NCI-H2227 treated with DMSO at 0.1 percent for 48 hours (cell line): Measurements from ENCODE around the gene ITGAX.

Experiments
- DNase-seq: peaks from one replicate; lab custom pipeline; 2025; lab: John Stamatoyannopoulos, UW

Gene ITGAX

DNA sequence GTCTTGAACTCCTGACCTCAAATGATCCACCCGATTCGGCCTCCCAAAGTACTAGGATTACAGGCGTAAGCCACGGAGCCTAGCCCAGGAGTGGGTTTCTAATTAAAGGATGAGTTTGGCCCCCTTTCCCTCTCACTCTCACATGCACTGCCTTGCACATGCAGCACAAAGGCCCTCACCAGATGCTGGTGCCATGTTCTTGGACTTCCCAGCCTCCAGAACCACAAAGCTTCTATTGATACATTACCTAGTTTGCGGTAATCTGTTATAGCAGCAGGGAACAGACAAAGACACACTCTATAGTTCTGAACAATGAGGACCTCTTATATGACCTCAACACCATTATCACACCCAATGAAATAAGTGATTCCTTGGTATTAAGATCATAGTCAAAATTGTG, 20.3 kb downstream of the ITGAX start:
- no peak for DNase-seq

DNA sequence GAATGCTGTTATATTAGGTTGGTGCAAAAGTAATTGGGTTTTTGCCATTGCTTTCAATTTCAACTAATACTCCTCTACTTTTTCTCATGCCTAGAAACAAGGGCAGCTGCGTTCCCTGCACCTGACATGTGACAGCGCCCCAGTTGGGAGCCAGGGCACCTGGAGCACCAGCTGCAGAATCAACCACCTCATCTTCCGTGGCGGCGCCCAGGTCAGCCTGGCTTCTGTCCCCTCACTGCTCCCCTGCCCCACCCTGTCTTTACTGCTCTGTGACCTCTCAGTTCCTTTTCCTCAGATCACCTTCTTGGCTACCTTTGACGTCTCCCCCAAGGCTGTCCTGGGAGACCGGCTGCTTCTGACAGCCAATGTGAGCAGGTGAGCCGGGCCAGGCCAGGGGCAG, 21.7 kb downstream of the ITGAX start:
- DNase-seq = no peak

DNA sequence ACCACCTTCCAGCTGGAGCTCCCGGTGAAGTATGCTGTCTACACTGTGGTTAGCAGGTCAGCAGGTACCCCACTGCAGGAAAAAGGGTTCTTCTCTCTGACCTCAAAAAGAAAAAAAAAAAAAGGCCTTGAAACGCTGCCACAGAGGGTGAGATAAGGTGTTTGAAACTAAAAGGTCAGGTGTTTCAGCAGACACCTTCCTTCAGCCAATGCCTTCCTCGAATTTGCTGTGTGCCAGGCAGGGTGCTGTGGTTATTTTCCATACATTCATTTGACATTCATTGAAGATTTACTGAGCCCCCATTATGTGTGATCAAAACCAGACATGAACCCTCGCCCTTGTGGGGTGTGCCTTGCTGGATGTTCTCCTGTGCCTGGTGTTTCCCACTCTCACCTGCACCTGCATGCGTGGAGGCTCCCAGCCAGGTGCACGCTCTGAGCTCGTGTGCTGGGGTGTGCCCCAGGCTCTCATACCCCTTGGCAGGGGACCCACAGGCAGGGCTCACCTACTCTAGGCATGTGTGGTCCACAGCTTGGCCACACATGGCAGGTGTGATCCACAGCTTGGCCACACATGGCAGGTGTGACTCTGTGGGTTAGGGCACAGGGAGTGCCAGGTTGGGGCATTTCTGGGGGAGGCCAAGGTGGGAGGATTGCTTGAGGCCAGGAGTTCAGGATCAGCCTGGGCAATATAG, 22.4 kb downstream of the ITGAX start:
- no peak for DNase-seq

- no peak for DNase-seq
Observed at GRCh38 chr16:31380201-31380600, 25.2 kb downstream of the ITGAX start.

DNA sequence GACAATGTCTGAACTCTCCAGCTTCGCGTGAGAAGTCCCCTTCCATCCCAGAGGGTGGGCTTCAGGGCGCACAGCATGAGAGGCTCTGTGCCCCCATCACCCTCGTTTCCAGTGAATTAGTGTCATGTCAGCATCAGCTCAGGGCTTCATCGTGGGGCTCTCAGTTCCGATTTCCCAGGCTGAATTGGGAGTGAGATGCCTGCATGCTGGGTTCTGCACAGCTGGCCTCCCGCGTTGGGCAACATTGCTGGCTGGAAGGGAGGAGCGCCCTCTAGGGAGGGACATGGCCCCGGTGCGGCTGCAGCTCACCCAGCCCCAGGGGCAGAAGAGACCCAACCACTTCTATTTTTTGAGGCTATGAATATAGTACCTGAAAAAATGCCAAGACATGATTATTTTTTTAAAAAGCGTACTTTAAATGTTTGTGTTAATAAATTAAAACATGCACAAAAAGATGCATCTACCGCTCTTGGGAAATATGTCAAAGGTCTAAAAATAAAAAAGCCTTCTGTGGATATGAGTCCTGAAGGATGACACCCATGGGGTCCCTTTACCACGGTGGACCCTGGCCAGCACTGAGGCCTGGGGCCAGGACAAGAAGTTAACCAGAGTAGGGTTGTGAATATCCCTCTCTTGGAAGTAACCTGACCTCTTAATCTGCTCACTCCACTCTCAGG, 27.6 kb downstream of the ITGAX start:
- DNase-seq = no peak

- no peak for DNase-seq
Observed at GRCh38 chr16:31385680-31386079, 30.7 kb downstream of the ITGAX start.

DNA sequence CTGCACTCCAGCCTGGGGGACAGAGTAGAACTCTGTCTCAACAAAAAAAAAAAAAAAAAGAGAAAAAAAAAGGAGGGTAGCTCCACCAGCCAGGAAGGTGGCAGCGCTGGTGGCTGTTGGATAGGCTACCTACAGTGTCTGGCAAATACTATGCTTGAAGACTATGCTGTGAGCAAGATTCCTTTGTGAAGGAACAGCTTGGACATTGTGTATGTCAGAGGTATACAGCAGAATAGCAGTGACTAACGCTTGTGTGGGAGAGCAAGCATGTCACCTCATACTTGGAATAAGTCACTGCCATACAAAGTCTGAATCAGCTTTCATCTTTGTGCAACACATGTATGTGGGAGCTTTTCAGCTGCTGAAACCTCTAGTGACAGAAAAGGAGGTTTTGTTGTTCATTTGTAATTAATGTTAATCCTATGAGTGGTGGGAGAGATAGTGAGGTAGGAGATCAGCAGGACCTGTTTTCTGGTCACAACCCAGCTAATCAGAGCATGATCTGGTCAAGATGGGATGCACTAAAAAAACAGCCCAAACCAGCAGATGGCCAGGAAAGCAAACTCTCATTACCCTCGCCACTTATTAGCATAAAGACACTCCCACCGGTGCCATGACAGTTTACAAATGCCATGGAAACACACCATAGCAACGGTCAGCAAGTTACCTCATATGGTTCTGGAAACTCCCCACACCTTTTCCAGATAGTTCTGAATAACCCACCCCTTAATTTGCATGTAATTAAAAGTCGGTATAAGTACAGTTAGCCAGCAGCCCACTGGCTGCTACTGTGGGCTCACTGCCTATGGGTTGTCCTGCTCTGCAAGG, 31.4 kb downstream of the ITGAX start:
- DNase-seq = no peak

- no peak for DNase-seq
Observed at GRCh38 chr16:31388535-31388934, 33.6 kb downstream of the ITGAX start.

- DNase-seq = no peak
Observed at GRCh38 chr16:31390504-31391041, 35.6 kb downstream of the ITGAX start.

GRCh38 chr16:31393056-31393455, 38.1 kb downstream of the ITGAX start, which contains the start of gene ITGAD:
ITGAD (plus strand) TSS chr16:31393335; CDS start chr16:31393361, 26 bp downstream.
- no peak for DNase-seq

DNA sequence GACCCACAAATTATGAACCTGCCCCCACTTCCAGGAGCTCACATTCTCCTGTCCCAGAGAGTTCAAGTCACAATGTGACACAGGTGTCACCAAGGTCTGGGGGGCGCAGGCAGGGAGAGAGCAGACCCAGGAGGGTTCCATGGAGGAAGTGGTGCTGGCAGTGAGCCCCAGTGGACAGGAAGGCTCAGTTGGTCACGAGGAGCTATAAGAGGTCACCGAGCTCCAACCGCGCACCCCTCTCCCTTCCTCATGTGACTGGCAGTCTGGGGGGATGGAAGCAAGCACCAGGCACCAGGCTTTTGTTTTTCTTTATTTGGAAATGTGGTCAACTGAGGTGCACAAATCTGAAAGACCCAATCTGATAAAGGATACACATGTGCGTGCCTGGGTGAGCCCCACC, 40.7 kb downstream of the ITGAX start:
- no peak for DNase-seq

GRCh38 chr16:31397096-31397660, 42.2 kb downstream of the ITGAX start:
- DNase-seq = no peak

GRCh38 chr16:31397701-31398100, 42.7 kb downstream of the ITGAX start:
- no peak for DNase-seq

DNA sequence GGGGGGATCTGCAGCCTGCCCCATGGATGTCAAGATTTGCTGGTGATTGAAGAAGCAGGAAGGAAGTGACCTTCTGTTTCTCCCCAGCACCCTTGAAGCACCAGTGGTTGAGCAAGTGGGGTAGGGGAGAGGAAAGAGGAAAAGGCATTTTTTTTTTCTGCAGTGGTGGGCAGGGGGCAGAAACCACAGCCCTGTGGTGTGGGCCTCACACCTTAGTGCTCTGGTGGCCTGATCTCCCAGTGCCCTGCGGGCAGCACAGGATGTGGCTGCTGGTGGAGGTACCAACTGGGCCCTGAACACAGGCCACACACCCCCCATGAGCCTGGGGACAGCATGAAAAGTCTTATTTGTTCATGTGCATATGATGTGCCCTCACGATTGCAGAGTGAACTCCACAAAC, 45.2 kb downstream of the ITGAX start:
- DNase-seq = no peak

DNA sequence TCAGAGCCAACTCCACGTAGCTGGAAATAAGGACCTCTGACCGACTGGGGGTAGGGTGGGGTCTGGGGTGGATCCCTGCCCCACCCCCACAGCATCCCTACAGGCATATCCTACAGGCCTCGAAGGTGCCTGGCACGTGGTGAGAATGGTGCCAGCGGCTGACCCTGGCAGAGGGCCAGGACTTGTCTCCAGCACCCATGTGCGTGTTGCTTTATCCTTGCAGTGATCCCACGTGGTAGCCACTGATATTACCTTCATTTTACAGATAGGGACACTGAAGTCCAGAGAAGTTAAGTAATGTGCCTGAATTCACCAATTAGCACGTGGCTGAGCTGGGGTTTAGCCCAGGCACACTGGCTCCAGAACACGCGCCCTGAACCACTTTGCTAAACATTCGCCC, 46.5 kb downstream of the ITGAX start:
- DNase-seq = no peak

GRCh38 chr16:31402687-31403086, 47.7 kb downstream of the ITGAX start:
- DNase-seq = no peak

DNA sequence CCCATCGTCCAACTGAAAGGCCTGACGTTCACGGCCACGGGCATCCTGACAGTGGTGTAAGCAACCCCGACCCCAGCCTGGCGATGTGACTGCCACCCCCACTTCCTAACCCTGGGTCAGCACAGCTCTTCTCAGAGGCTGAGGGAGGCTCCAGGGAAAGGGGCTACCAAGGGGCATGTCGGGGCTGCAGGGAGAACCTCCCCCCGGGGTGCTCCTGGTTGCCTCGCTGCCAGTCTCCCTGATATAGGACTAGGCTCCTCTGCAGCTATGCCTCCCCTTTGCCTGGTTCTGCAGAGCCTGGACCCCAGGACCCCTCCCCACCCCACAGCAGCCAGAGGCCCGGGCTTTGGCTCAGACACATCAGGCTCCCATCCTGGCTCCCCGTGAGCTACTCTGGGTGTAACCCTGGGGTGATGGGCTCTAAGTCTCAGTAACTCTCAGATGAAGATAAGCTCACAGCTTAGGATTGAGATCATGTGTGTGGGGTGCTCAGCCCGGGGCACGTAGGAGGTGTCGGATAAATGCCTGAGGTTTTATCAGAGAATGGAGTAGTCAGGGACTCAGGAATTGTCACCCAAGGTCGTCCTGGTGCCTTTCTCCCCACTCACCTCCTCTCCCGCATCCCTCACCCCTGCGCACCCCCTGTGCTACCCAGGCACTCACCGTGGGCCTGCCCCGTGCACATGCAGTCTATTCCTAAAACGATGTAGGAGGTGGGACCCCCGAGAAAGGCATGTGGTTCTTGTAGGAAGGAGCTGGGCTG, 48.8 kb downstream of the ITGAX start:
- no peak for DNase-seq

GRCh38 chr16:31404353-31405064, 49.5 kb downstream of the ITGAX start:
- DNase-seq = no peak

DNA sequence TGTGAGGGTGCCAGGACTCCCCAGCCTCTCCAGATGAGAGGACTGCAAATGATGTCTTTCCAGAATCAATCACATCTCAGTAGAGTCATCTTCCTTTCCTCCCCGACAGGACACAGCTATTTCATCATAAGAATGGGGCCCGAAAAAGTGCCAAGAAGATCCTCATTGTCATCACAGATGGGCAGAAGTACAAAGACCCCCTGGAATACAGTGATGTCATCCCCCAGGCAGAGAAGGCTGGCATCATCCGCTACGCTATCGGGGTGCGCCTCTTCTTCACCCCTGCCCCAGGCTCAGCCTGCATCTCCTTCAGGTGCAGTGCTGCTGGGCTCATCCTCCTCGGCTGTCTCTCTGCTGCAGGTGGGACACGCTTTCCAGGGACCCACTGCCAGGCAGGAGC, 52.4 kb downstream of the ITGAX start:
- no peak for DNase-seq

GRCh38 chr16:31409433-31409832, 54.5 kb downstream of the ITGAX start:
- no peak for DNase-seq

GRCh38 chr16:31410082-31410481, 55.1 kb downstream of the ITGAX start:
- no peak for DNase-seq
